Prostate gland (tissue), 2 donors: Measurements from ENCODE around the gene APCDD1L. TPM values are rescaled to one million over a fixed set of nuclear protein-coding genes. Genes with fewer than 3 reads are reported as not detected.

ENCODE experiments used
- DNase-seq: peaks from one replicate; pipeline ENCODE4 v3.0.0-alpha.2; 2019; ENCODE audit warnings: low spot score
- H3K27ac ChIP-seq, 2 donors: fragments of 200-600 bp; sonication (generic); 2 replicates each; pipeline ENCODE4 v1.5.1; 2017 to 2019
- H3K27me3 ChIP-seq: fragments of 200-600 bp; sonication (generic); replicated peaks from 2 replicates; pipeline ENCODE4 v1.5.1; 2019; ENCODE audit not compliant: insufficient read depth
- H3K36me3 ChIP-seq, 2 donors: fragments of 200-600 bp; sonication (generic); 1 replicate in 1 of 2; 2 replicates in 1 of 2; pipeline versions ENCODE4 v1.5.1 to v1.8.1; 2017 to 2019
- H3K4me1 ChIP-seq: fragments of 200-600 bp; sonication (generic); replicated peaks from 2 replicates; pipeline ENCODE4 v1.5.1; 2019
- H3K4me3 ChIP-seq, 2 donors: fragments of 200-600 bp; sonication (generic); 2 replicates each; pipeline ENCODE4 v1.5.1; 2017 to 2019
- H3K9me3 ChIP-seq: fragments of 200-600 bp; sonication (generic); 2 replicates; pipeline ENCODE4 v1.5.1; 2017
- POLR2A ChIP-seq: fragments of 450-650 bp; IDR thresholded peaks from one replicate; pipeline ENCODE4 v1.6.1; 2016; ENCODE audit warnings: antibody characterized with exemption, mild to moderate bottlenecking
- POLR2AphosphoS5 ChIP-seq: sonication (generic); formaldehyde crosslinking; IDR thresholded peaks from one replicate; pipeline ENCODE4 v1.6.1; 2017; ENCODE audit warnings: antibody characterized with exemption
- WGBS: methylation state at CpG from one replicate; pipeline ENCODE4 v1.1.5; 2018; 5-methylcytosine and 5-hydroxymethylcytosine counted together
- intact Hi-C: fragments of 100-400 bp; cut with DNase I; formaldehyde crosslinking; loops from one replicate; pipeline ENCODE4 v1.14.2; 2022
- total RNA-seq, 2 donors: library from RNA; depleted of rRNA; stranded (reverse); fragments of >200 nt; gene quantifications; one replicate each; pipeline ENCODE4 v1.1.0, GENCODE V29; 2016
- TF ChIP-seq, protein P1 (sequence below), 4 experiments: fragments of 200-600 bp in 2 of 4; fragments of 450-650 bp in 2 of 4; sonication (generic) in 2 of 4; IDR thresholded peaks; 1 replicate in 3 of 4; 2 replicates in 1 of 4; pipeline ENCODE4 v1.5.1; 2016 to 2019; ENCODE audit warnings: antibody characterized with exemption in 4 of 4, mild to moderate bottlenecking in 2 of 4, moderate library complexity in 2 of 4

Gene APCDD1L
- total RNA-seq, 2 donors from 2014 or later = 0.23 to 0.46 TPM

DNA sequence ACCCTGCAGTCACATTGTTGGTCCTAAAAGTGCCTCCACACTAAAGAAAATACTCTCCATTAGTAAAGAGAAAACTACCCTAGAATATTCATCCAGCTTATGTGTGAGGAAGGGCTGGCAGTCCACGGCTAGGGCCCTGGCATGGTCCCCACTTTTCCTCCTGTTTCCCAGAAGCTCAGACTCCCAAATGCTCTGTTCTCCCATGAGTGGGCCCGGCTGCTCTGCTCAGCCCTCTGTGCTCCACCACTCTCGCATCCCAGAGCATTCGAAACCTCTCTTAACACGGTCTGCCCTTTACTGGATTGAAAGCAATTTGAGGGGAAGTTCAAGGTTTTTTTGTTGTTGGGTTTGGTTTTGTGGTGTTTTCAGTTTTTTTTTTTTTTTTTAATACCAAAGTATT, 61.8 kb downstream of the APCDD1L start:
- no peaks in the 10 kb centered on the region for H3K36me3 ChIP-seq
- H3K4me3 ChIP-seq = no peak overlapping the region
- no peak for DNase-seq
- H3K4me1 ChIP-seq = no peaks in the 10 kb centered on the region
- no peaks in the 10 kb centered on the region for H3K9me3 ChIP-seq
- intact Hi-C loops = no loop called here
- no peak for TF ChIP-seq POLR2AphosphoS5
- no peak for TF ChIP-seq POLR2A
- TF ChIP-seq, protein P1, sequence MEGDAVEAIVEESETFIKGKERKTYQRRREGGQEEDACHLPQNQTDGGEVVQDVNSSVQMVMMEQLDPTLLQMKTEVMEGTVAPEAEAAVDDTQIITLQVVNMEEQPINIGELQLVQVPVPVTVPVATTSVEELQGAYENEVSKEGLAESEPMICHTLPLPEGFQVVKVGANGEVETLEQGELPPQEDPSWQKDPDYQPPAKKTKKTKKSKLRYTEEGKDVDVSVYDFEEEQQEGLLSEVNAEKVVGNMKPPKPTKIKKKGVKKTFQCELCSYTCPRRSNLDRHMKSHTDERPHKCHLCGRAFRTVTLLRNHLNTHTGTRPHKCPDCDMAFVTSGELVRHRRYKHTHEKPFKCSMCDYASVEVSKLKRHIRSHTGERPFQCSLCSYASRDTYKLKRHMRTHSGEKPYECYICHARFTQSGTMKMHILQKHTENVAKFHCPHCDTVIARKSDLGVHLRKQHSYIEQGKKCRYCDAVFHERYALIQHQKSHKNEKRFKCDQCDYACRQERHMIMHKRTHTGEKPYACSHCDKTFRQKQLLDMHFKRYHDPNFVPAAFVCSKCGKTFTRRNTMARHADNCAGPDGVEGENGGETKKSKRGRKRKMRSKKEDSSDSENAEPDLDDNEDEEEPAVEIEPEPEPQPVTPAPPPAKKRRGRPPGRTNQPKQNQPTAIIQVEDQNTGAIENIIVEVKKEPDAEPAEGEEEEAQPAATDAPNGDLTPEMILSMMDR (IDR thresholded peaks at IDR 0.05) = no peak
- H3K27me3 ChIP-seq = no peaks in the 10 kb centered on the region
- WGBS = 82% methylated on average over 5 of the region's 5 CpGs
- H3K27ac ChIP-seq = no peak overlapping the region

DNA sequence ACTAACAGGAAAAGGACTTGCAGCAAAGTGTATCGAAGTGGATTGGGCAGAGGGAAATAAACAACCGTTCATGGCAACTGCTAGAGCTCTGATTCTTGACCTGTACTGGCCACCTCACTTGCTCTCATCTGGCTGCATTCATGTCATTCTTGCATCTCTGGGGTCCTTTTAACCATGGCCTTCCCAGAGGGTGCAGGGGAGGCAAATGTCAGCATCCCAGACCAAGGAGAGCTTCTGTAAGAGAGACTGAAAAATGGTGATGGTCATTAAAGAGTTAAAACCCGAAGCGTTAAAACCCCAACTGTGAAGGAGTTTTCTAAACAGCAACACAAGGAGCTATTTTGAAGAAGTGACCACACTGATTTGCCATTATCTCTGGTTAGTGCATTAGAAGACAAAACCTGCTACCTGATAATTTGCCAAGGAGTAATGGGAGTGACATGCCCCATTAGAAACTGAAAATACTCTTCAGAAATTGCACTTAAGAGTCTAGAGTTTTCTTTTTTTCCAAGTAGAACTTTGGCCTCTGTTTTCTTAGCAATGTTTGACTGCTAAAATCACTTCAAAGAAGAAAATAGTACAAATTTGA, 62.4 kb downstream of the APCDD1L start:
- H3K4me1 ChIP-seq = no peaks in the 10 kb centered on the region
- intact Hi-C loops = no loop called here
- no peak overlapping the region for H3K27ac ChIP-seq
- H3K9me3 ChIP-seq = no peaks in the 10 kb centered on the region
- TF ChIP-seq POLR2A (no peak), POLR2AphosphoS5 (no peak)
- TF ChIP-seq, protein P1 (IDR thresholded peaks at IDR 0.05) = no peak
- DNase-seq = no peak
- WGBS = 41% methylated on average over 4 of the region's 4 CpGs
- H3K27me3 ChIP-seq = no peaks in the 10 kb centered on the region
- no peaks in the 10 kb centered on the region for H3K36me3 ChIP-seq
- H3K4me3 ChIP-seq = no peak overlapping the region

DNA sequence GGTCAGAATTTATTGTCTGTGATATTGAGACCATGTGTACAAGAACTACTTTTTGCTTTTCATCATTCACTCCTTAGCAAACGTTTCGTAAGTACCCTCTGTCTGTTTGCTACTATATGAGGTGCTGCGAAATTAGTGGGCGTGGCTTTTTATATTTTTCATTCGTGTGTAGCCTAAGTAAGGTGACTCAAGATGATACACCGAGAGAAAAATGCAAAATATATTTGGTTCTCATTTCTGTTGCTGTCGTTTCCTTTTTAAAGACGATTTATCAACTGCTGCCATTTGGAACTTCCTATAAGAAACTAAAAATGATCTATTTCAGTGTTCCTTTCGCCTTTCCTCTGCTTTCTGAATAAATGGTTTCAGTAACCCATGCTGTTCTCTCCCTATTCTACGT, 64.9 kb downstream of the APCDD1L start:
- intact Hi-C loops = no loop called here
- no peaks in the 10 kb centered on the region for H3K36me3 ChIP-seq
- TF ChIP-seq POLR2AphosphoS5 (no peak), POLR2A (no peak)
- TF ChIP-seq, protein P1 (IDR thresholded peaks at IDR 0.05) = no peak
- H3K4me3 ChIP-seq = no peak overlapping the region
- no peaks in the 10 kb centered on the region for H3K27me3 ChIP-seq
- no peak for DNase-seq
- H3K9me3 ChIP-seq = no peaks in the 10 kb centered on the region
- WGBS = 66% methylated on average over 10 of the region's 10 CpGs
- H3K27ac ChIP-seq = no peak overlapping the region
- H3K4me1 ChIP-seq = no peaks in the 10 kb centered on the region

DNA sequence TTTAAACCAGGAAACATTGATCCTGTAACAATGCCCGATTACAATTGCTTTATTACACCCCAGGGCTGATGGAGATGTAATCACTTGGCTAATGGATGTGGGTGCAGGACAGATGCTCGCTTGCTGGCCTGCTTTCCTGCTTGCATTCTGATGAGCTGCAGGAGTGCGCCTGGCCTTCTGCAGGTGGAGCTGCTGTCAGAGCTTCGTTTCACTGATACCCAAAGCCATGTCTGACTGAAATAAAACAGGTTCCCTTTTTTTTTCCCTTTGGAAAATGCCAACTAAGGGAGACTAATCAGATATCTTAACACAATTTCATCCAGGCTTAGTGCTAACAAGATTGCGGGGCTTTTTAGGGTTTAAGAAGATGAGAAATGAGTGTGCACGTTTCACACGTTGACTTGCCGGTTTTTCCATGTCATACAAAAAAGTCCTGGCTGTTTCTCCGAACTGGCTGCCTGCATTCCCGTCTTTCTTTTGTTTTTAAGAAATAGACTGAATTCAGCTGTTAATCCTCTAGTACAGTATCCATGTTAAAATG, 65.4 kb downstream of the APCDD1L start:
- intact Hi-C loops = loop anchor here (5.0 kb wide), 1 partner anchor 212 kb away; no protein-coding TSS in a partner anchor
- WGBS = 74% methylated on average over 10 of the region's 10 CpGs
- TF ChIP-seq, protein P1 (IDR thresholded peaks at IDR 0.05) = no peak
- no peak for TF ChIP-seq POLR2AphosphoS5
- no peak for TF ChIP-seq POLR2A
- Histone ChIP-seq H3K9me3 (no peaks in the 10 kb centered on the region), H3K27me3 (no peaks in the 10 kb centered on the region), H3K36me3 (no peaks in the 10 kb centered on the region), H3K4me3 (no peak overlapping the region), H3K4me1 (no peaks in the 10 kb centered on the region), H3K27ac (no peak overlapping the region)
- DNase-seq = no peak

DNA sequence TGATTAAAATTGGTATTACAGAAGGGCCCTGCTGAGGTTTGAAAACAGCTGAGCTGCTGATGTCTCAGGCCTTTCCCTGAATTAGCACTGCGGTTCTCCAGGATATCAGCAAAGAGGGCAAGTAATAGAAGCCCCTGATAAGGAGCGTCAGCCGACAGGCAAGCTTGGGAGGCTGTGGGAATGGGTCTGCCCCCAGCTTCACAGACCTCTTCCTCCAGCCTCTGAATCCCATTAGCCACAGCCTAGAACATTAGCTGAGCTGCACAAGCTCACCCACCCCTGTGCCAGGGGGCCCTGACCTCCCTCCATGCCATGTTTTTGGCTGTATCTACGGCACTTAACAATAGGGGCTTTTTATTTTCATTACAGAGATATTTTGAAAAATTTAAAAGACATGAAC, 66.2 kb downstream of the APCDD1L start:
- no peak overlapping the region for H3K4me3 ChIP-seq
- intact Hi-C loops = loop anchor here (5.0 kb wide), 1 partner anchor 212 kb away; no protein-coding TSS in a partner anchor
- H3K36me3 ChIP-seq = no peaks in the 10 kb centered on the region
- H3K9me3 ChIP-seq = no peaks in the 10 kb centered on the region
- WGBS = 93% methylated on average over 4 of the region's 4 CpGs
- no peaks in the 10 kb centered on the region for H3K27me3 ChIP-seq
- no peak for DNase-seq
- TF ChIP-seq, protein P1 (IDR thresholded peaks at IDR 0.05) = no peak
- H3K27ac ChIP-seq = no peak overlapping the region
- H3K4me1 ChIP-seq = no peaks in the 10 kb centered on the region
